ENCODE measurements around the gene FAAH2. TPM values are rescaled to one million over a fixed set of nuclear protein-coding genes. Genes with fewer than 3 reads are reported as not detected.
"Not testable (repeated sequence)": the region's sequence is repeated elsewhere in the genome, so short reads cannot be mapped to it uniquely, and the experiment has no call there.

The FAAH2 gene
- total RNA-seq, 8 experiments from 2014 or later = 0.18 to 1.4 (median 0.92) TPM; not detected in 1

GRCh38 chrX:57313583-57314215 lies 27.2 kb downstream of the FAAH2 start:
- in situ Hi-C loops (cut with MboI; ENCODE audit: low pct_unique_long_range_greater_than_20kb in 2 of 9, low sequenced_read_pairs in 9 of 9, unreplicated experiment in 9 of 9) = no loop called here
- H3K4me1 ChIP-seq (replicated peaks in 1 of 2) = no peaks in the 10 kb centered on the region
- H3K4me3 ChIP-seq = no peak overlapping the region
- no peak overlapping the region for H3K27ac ChIP-seq
- ATAC-seq (replicated peaks in 6 of 8) = no peak
- WGBS, 10 experiments = 0 to 83% (median 47%) methylated on average over 1 to 2 of the region's 2 CpGs; no CpG with 5 or more reads in 5 of the 10 experiments

- Histone ChIP-seq H3K4me1 (replicated peaks in 1 of 2) (no peaks in the 10 kb centered on the region), H3K27ac (no peak overlapping the region), H3K4me3 (no peak overlapping the region)
- in situ Hi-C loops (cut with MboI; ENCODE audit: low pct_unique_long_range_greater_than_20kb in 2 of 9, low sequenced_read_pairs in 9 of 9, unreplicated experiment in 9 of 9) = no loop called here
- ATAC-seq (replicated peaks in 6 of 8) = no peak
These were observed 42.5 kb downstream of the FAAH2 start for GRCh38 chrX:57329008-57329407.

DNA sequence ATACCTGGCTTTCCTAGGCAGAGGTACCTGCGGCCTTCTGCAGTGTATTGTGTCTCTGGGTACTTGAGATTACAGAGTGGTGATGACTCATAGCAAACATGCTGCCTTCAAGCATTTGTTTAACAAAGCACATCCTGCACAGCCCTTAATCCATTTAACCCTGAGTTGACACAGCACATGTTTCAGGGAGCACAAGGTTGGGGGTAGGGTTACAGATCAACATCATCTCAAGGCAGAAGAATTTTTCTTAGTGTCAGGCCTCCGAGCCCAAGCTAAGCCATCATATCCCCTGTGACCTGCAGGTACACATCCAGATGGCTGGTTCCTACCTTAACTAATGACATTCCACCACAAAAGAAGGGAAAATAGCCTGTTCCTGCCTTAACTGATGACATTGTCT lies 49.3 kb downstream of the FAAH2 start:
- 60% methylated on average over 1 of the region's 2 CpGs; no CpG with 5 or more reads in 8 of the 10 experiments for WGBS, 10 experiments
- H3K27ac ChIP-seq; H3K4me1 ChIP-seq (replicated peaks in 1 of 2); in situ Hi-C loops (cut with MboI; ENCODE audit: low pct_unique_long_range_greater_than_20kb in 2 of 9, low sequenced_read_pairs in 9 of 9, unreplicated experiment in 9 of 9); H3K4me3 ChIP-seq; ATAC-seq (replicated peaks in 6 of 8): not testable (repeated sequence)

DNA sequence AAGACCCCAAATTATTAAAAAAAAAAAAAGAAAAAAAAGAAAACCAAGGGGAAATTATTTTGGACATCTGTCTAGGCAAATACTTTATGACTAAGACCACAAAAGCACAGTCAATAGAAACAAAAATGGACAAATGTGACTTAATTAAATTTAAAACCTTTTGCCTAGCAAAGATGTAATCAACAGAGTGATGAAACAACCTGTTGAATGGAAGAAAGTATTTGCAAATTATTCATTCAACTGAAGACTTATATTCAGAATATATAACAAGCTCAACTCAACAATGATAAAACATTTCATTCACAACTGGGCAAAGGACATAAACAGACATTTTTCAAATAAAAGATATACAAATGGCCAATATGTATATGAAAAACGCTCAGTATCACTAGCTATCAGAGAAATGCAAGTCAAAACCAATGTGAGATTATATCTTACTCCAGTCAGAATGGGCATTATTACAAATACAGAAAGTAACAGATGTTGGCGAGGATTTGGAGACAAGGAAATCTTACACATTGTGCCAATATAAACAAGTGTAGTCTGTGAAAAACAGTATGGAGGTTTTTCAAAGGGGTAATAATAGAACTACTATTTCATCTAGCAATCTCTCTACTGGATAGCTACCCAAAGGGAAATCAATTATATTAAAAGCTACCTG lies 67.1 kb downstream of the FAAH2 start:
- in situ Hi-C loops (cut with MboI; ENCODE audit: low pct_unique_long_range_greater_than_20kb in 2 of 9, low sequenced_read_pairs in 9 of 9, unreplicated experiment in 9 of 9) = no loop called here
- Histone ChIP-seq H3K4me1 (replicated peaks in 1 of 2) (no peaks in the 10 kb centered on the region), H3K27ac (no peak overlapping the region), H3K4me3 (no peak overlapping the region)
- WGBS, 10 experiments = 0 to 80% (median 20%) methylated on average over 1 to 2 of the region's 2 CpGs; no CpG with 5 or more reads in 3 of the 10 experiments
- ATAC-seq (replicated peaks in 6 of 8) = no peak

GRCh38 chrX:57364145-57364544 lies 77.6 kb downstream of the FAAH2 start:
- no peaks in the 10 kb centered on the region for H3K4me1 ChIP-seq (replicated peaks in 1 of 2)
- no peak overlapping the region for H3K27ac ChIP-seq
- no peak overlapping the region for H3K4me3 ChIP-seq
- in situ Hi-C loops (cut with MboI; ENCODE audit: low pct_unique_long_range_greater_than_20kb in 2 of 9, low sequenced_read_pairs in 9 of 9, unreplicated experiment in 9 of 9) = no loop called here
- ATAC-seq (replicated peaks in 6 of 8) = no peak
- WGBS, 10 experiments = 10 to 20% methylated on average over 1 of the region's 1 CpG; no CpG with 5 or more reads in 8 of the 10 experiments

DNA sequence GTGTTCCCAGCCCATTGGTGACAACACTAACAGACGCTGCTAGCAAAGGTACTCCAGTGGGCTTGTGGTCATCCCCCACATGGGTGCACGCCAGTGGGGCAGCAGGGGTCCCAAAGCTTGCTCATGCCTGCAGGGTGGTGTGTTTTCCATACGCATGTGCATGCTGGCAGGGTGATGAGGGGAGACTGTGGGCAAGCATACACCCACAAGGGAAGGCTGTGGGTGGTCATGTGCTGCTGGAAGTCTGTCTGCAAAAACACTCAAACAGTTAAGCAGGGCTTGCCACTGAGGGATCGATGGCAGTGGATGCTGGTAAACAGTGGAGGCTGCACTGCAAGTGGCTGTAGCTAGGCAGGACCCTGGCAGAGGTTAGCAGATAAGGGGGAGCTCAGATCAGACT lies 79.9 kb downstream of the FAAH2 start:
- ATAC-seq (replicated peaks in 6 of 8) = no peak
- Histone ChIP-seq H3K4me1 (replicated peaks in 1 of 2) (no peaks in the 10 kb centered on the region), H3K27ac (no peak overlapping the region), H3K4me3 (no peak overlapping the region)
- WGBS, 10 experiments = 40 to 76% (median 47%) methylated on average over 1 to 2 of the region's 4 CpGs; no CpG with 5 or more reads in 7 of the 10 experiments
- in situ Hi-C loops (cut with MboI; ENCODE audit: low pct_unique_long_range_greater_than_20kb in 2 of 9, low sequenced_read_pairs in 9 of 9, unreplicated experiment in 9 of 9) = no loop called here

- Histone ChIP-seq H3K4me1 (replicated peaks in 1 of 2) (no peaks in the 10 kb centered on the region), H3K4me3 (no peak overlapping the region), H3K27ac (no peak overlapping the region)
- no peak for ATAC-seq (replicated peaks in 6 of 8)
- WGBS, 10 experiments = 0% methylated on average over 1 of the region's 1 CpG; no CpG with 5 or more reads in 9 of the 10 experiments
- in situ Hi-C loops (cut with MboI; ENCODE audit: low pct_unique_long_range_greater_than_20kb in 2 of 9, low sequenced_read_pairs in 9 of 9, unreplicated experiment in 9 of 9) = no loop called here
These were observed 81.1 kb downstream of the FAAH2 start for GRCh38 chrX:57367649-57368048.

- no peak overlapping the region for H3K4me3 ChIP-seq
- ATAC-seq (replicated peaks in 6 of 8) = no peak
- 50% methylated on average over 1 of the region's 1 CpG; no CpG with 5 or more reads in 9 of the 10 experiments for whole genome bisulfite sequencing, 10 experiments
- no peaks in the 10 kb centered on the region for H3K4me1 ChIP-seq (replicated peaks in 1 of 2)
- in situ Hi-C loops (cut with MboI; ENCODE audit: low pct_unique_long_range_greater_than_20kb in 2 of 9, low sequenced_read_pairs in 9 of 9, unreplicated experiment in 9 of 9) = no loop called here
- H3K27ac ChIP-seq = no peak overlapping the region
These were observed 81.7 kb downstream of the FAAH2 start for GRCh38 chrX:57368158-57368557.

DNA sequence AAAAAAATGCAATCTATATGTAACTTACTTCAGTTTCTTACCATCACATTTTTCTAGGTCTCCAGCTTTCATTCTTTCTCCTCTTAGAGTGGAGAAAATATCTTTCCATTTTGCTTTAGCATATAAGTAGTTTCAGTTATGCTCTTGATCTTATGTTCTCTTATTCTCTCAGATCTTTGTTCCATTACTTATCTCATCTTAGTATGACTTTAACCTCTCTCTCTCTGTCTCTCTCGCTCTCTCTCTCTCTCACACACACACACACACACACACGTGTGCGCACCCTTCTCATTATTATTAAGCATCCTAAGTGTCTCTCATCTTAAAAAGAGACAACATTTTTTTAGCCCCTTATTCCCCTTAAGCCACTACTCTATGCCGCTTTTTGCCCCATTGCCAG lies 92.8 kb downstream of the FAAH2 start:
- 0 to 96% (median 34%) methylated on average over 1 to 4 of the region's 4 CpGs; no CpG with 5 or more reads in 2 of the 10 experiments for WGBS, 10 experiments
- in situ Hi-C loops (cut with MboI; ENCODE audit: low pct_unique_long_range_greater_than_20kb in 2 of 9, low sequenced_read_pairs in 9 of 9, unreplicated experiment in 9 of 9) = no loop called here
- Histone ChIP-seq H3K27ac (no peak overlapping the region), H3K4me3 (no peak overlapping the region), H3K4me1 (replicated peaks in 1 of 2) (no peaks in the 10 kb centered on the region)
- no peak for ATAC-seq (replicated peaks in 6 of 8)

GRCh38 chrX:57380026-57380796 lies 93.7 kb downstream of the FAAH2 start:
- Histone ChIP-seq H3K4me3 (no peak overlapping the region), H3K4me1 (replicated peaks in 1 of 2) (no peaks in the 10 kb centered on the region), H3K27ac (no peak overlapping the region)
- ATAC-seq (replicated peaks in 6 of 8) = no peak
- 11 to 100% (median 34%) methylated on average over 1 to 3 of the region's 3 CpGs; no CpG with 5 or more reads in 6 of the 10 experiments for WGBS, 10 experiments
- in situ Hi-C loops (cut with MboI; ENCODE audit: low pct_unique_long_range_greater_than_20kb in 2 of 9, low sequenced_read_pairs in 9 of 9, unreplicated experiment in 9 of 9) = no loop called here

DNA sequence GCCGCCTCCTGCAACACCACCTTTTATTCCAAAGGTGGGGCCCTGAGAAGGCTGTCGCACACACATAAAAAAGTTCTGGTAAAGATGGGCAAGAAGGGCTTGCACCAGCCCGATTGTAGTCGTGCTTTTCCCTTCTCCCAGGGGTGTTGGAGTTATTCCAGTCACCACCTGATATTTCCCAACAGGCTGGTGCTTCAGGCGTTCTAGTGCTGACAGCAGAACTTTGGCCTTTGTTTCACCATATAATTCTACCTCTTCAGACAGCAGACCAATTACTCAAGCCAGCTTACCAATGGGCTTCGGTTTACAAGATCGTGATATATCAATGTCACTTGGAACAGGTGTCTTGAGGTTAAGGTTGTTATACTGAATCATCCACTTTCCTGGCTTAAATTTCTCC lies 107.7 kb downstream of the FAAH2 start:
- WGBS, 10 experiments = 45% methylated on average over 6 of the region's 7 CpGs; no CpG with 5 or more reads in 9 of the 10 experiments
- ATAC-seq (replicated peaks in 6 of 8); in situ Hi-C loops (cut with MboI; ENCODE audit: low pct_unique_long_range_greater_than_20kb in 2 of 9, low sequenced_read_pairs in 9 of 9, unreplicated experiment in 9 of 9); H3K4me3 ChIP-seq; H3K27ac ChIP-seq; H3K4me1 ChIP-seq (replicated peaks in 1 of 2): not testable (repeated sequence)

GRCh38 chrX:57403191-57403590 lies 116.7 kb downstream of the FAAH2 start:
- ATAC-seq (replicated peaks in 6 of 8); in situ Hi-C loops (cut with MboI; ENCODE audit: low pct_unique_long_range_greater_than_20kb in 2 of 9, low sequenced_read_pairs in 9 of 9, unreplicated experiment in 9 of 9); H3K4me3 ChIP-seq; H3K4me1 ChIP-seq (replicated peaks in 1 of 2); H3K27ac ChIP-seq: not testable (repeated sequence)
- 0 to 24% methylated on average over 1 to 3 of the region's 5 CpGs; no CpG with 5 or more reads in 8 of the 10 experiments for WGBS, 10 experiments

GRCh38 chrX:57406149-57406548 lies 119.6 kb downstream of the FAAH2 start:
- in situ Hi-C loops (cut with MboI; ENCODE audit: low pct_unique_long_range_greater_than_20kb in 2 of 9, low sequenced_read_pairs in 9 of 9, unreplicated experiment in 9 of 9) = no loop called here
- H3K27ac ChIP-seq = no peak overlapping the region
- no peak for ATAC-seq (replicated peaks in 6 of 8)
- 0 to 24% (median 0%) methylated on average over 3 of the region's 5 CpGs; no CpG with 5 or more reads in 7 of the 10 experiments for WGBS, 10 experiments
- no peaks in the 10 kb centered on the region for H3K4me1 ChIP-seq (replicated peaks in 1 of 2)
- no peak overlapping the region for H3K4me3 ChIP-seq
